GM12864 (cell line): ENCODE measurements around the gene EEA1.

Experiments
- DNase-seq: peaks from one replicate; pipeline ENCODE4 v3.0.0-alpha.2; 2011; ENCODE audit warnings: low read depth
- H3K4me3 ChIP-seq: 2 replicates; pipeline ENCODE4 v1.5.1; 2011; ENCODE audit warnings: mild to moderate bottlenecking, low read depth, low read length, control low read depth
- TF ChIP-seq, protein P1 (sequence below): IDR thresholded peaks from 2 replicates; pipeline ENCODE4 v1.5.1; 2011; ENCODE audit warnings: low read depth, mild to moderate bottlenecking, moderate library complexity, low read length, control low read depth, inconsistent platforms; ENCODE audit errors: missing control alignments

EEA1 gene

GRCh38 chr12:92928962-92929915 is at the start of gene EEA1:
EEA1 (minus strand) TSS chr12:92929295; CDS start chr12:92929066, 229 bp downstream.
- peak; percentile 91 for DNase-seq
- TF ChIP-seq, protein P1, sequence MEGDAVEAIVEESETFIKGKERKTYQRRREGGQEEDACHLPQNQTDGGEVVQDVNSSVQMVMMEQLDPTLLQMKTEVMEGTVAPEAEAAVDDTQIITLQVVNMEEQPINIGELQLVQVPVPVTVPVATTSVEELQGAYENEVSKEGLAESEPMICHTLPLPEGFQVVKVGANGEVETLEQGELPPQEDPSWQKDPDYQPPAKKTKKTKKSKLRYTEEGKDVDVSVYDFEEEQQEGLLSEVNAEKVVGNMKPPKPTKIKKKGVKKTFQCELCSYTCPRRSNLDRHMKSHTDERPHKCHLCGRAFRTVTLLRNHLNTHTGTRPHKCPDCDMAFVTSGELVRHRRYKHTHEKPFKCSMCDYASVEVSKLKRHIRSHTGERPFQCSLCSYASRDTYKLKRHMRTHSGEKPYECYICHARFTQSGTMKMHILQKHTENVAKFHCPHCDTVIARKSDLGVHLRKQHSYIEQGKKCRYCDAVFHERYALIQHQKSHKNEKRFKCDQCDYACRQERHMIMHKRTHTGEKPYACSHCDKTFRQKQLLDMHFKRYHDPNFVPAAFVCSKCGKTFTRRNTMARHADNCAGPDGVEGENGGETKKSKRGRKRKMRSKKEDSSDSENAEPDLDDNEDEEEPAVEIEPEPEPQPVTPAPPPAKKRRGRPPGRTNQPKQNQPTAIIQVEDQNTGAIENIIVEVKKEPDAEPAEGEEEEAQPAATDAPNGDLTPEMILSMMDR: no peak
- peak within 1 kb of the TSS; percentile 82 for H3K4me3 ChIP-seq

GRCh38 chr12:92978607-92979006 is 49.5 kb upstream of the EEA1 start:
- H3K4me3 ChIP-seq: no peak overlapping the region
- DNase-seq: no peak
- TF ChIP-seq, protein P1: no peak

DNA sequence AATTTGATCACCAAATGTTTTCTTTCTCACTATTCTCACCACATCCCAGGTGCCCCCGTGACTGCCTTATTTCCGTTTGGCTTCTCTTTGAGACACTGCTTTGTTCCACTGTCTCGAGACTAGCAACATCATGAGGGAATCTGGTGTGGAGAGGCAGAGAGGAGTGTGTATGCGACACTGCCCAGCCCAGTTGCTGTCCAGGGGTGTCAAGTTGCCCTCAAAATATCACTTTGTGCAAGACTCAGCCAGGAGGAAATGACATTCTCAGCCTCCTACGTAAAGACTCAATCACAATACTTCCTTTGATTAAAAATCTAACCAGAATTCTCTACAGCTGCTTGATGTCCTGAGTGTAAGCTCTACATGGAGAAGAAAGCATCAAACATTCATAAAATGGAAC is 48.2 kb upstream of the EEA1 start:
- no peak overlapping the region for H3K4me3 ChIP-seq
- TF ChIP-seq, protein P1: no peak
- no peak for DNase-seq

- no peak overlapping the region for H3K4me3 ChIP-seq
- DNase-seq: no peak
- TF ChIP-seq, protein P1: no peak
Measured at GRCh38 chr12:92974759-92975158, 45.7 kb upstream of the EEA1 start.

DNA sequence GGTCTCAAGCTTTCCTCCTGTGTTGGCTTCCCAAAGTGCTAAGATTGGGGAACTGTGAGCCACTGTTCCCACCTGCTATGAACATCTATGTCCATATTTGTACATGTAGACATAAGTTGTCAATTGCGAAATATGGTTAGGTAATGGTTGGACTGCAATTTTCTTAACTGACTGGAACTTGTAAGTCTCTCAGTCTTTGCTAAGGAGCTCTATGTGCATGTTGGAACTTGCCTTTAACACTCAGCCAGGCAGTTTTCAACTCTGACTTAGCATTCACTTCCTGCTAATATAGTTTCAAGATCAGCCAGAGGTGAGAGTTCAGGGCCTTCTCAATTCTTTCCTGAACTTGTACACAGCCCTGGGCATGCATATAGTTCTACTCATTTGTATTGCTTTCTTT is 44.5 kb upstream of the EEA1 start:
- no peak overlapping the region for H3K4me3 ChIP-seq
- TF ChIP-seq, protein P1: no peak
- DNase-seq: peak; percentile 94

DNA sequence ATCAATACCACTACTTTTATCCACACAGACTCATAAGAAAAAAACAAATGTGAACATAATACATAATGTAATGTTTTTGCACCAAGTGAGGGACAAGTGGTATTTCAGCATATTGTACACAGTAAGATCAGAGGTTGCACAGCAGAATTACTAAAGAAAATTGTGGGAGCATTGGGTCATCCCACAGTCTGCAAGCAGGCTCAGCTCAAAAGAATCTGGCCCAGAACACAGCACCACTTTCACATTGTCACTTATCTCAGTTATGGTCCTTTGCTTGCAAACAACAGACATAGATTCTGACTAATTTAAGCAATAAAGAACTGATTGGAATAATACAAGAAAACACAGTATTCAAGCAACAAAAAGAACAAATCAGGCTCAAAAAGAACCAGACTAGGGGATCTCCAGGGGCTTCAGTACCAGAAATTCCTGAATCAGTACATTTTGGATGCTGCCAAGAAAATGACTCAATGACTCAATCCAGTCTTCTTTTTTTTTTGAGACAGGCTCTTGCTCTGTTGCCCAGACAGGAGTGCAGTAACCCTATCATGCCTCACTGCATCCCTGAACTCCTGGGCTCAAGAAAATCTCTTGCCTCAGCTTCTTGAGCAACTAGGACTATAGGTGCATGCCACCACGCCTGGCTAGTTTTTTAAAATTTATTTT is 42.9 kb upstream of the EEA1 start:
- TF ChIP-seq, protein P1: no peak
- no peak overlapping the region for H3K4me3 ChIP-seq
- no peak for DNase-seq
